Keratinocyte (primary cell): ENCODE data around the gene HCAR2. TPM values are rescaled to one million over a fixed set of nuclear protein-coding genes. Genes with fewer than 3 reads are reported as not detected.

ENCODE experiments used
- DNase-seq: peaks from one replicate; pipeline ENCODE4 v3.0.0-alpha.2; 2011; ENCODE audit warnings: low read depth, missing footprints, low spot score
- FAIRE-seq: peaks from 2 replicates; lab custom pipeline; 2011; peaks lifted over from hg19 to GRCh38; lab: Jason Lieb, UNC
- H2AFZ ChIP-seq: 2 replicates; pipeline ENCODE4 v1.6.0; 2012; ENCODE audit warnings: low read length, control low read depth, inconsistent platforms; ENCODE audit not compliant: control insufficient read depth
- H3K27ac ChIP-seq: 2 replicates; pipeline ENCODE4 v1.5.1; 2011; ENCODE audit warnings: low read length; ENCODE audit not compliant: control insufficient read depth, insufficient read depth
- H3K27me3 ChIP-seq: 3 replicates; pipeline ENCODE4 v1.6.0; 2011; ENCODE audit warnings: low read length; ENCODE audit not compliant: control insufficient read depth, insufficient read depth; ENCODE audit errors: extremely low read depth
- H3K36me3 ChIP-seq, 2 experiments: 2 replicates in 1 of 2; 3 replicates in 1 of 2; pipeline ENCODE4 v1.5.1; 2011; ENCODE audit warnings: low read length in 2 of 2, mild to moderate bottlenecking in 1 of 2; ENCODE audit not compliant: control insufficient read depth in 2 of 2, insufficient read depth in 2 of 2; ENCODE audit errors: extremely low read depth in 1 of 2
- H3K4me1 ChIP-seq: 3 replicates; pipeline ENCODE4 v1.5.1; 2011; ENCODE audit warnings: low read length; ENCODE audit not compliant: control insufficient read depth, insufficient read depth; ENCODE audit errors: extremely low read depth
- H3K4me2 ChIP-seq: 3 replicates; pipeline ENCODE4 v1.6.0; 2011; ENCODE audit warnings: low read depth, low read length; ENCODE audit not compliant: control insufficient read depth, insufficient read depth; ENCODE audit errors: extremely low read depth
- H3K4me3 ChIP-seq, 3 experiments: fragments of 200-600 bp in 1 of 3; sonication (generic) in 1 of 3; 2 replicates in 2 of 3; 3 replicates in 1 of 3; pipeline ENCODE4 v1.5.1; 2011 to 2016; ENCODE audit warnings: low read length in 3 of 3, mild to moderate bottlenecking in 3 of 3, control low read depth in 2 of 3, inconsistent platforms in 1 of 3, low read depth in 1 of 3, mixed read lengths in 1 of 3, mixed run types in 1 of 3, moderate library complexity in 1 of 3; ENCODE audit not compliant: control insufficient read depth in 2 of 3, insufficient read depth in 2 of 3; ENCODE audit errors: extremely low read depth in 1 of 3
- H3K79me2 ChIP-seq: 2 replicates; pipeline ENCODE4 v1.6.0; 2012; ENCODE audit warnings: low read length; ENCODE audit not compliant: control insufficient read depth, insufficient read depth
- H3K9ac ChIP-seq: 3 replicates; pipeline ENCODE4 v1.6.0; 2011; ENCODE audit warnings: low read length; ENCODE audit not compliant: control insufficient read depth, insufficient read depth; ENCODE audit errors: extremely low read depth
- H3K9me1 ChIP-seq: 3 replicates; pipeline ENCODE4 v1.6.0; 2011; ENCODE audit warnings: low read length; ENCODE audit not compliant: control insufficient read depth, insufficient read depth; ENCODE audit errors: extremely low read depth
- H3K9me3 ChIP-seq: 2 replicates; pipeline ENCODE4 v1.5.1; 2012; ENCODE audit warnings: low read depth, low read length; ENCODE audit not compliant: control insufficient read depth
- H4K20me1 ChIP-seq: 3 replicates; pipeline ENCODE4 v1.6.0; 2011; ENCODE audit warnings: low read length; ENCODE audit not compliant: control insufficient read depth, insufficient read depth; ENCODE audit errors: extremely low read depth
- CTCF ChIP-seq, 3 experiments: IDR thresholded peaks in 1 of 3; conservative IDR thresholded peaks in 1 of 3; optimal IDR thresholded peaks in 1 of 3; 2 replicates in 2 of 3; 3 replicates in 1 of 3; pipeline versions ENCODE3 to v1.5.1; 2011; ENCODE audit warnings: low read length in 3 of 3, mild to moderate bottlenecking in 3 of 3, moderate library complexity in 2 of 3, control low read depth in 1 of 3, inconsistent platforms in 1 of 3; ENCODE audit not compliant: insufficient read depth in 2 of 3; ENCODE audit errors: extremely low read depth in 1 of 3
- EZH2 ChIP-seq: IDR thresholded peaks from one replicate; pipeline ENCODE4 v1.6.1; 2012; ENCODE audit warnings: inconsistent platforms, mild to moderate bottlenecking, low read length, moderate library complexity
- dilution Hi-C: fragments of 300-500 bp; cut with MboI; formaldehyde crosslinking; loops from one replicate; pipeline ENCODE4 v1.7.0; 2020; ENCODE audit warnings: low sequenced_read_pairs; ENCODE audit not compliant: extremely low pct_ligation_motif_present
- polyA plus RNA-seq, 5 experiments: library from polyadenylated mRNA; depleted of rRNA in 3 of 5; stranded (reverse) in 3 of 5; stranded (forward) in 1 of 5; unstranded in 1 of 5; fragments of >200 nt; gene quantifications; 1 replicate in 1 of 5; 2 replicates in 3 of 5; 3 replicates in 1 of 5; pipeline versions ENCODE4 v1.2.1 to v1.2.3, GENCODE V29; 2011 to 2012; ENCODE audit warnings: missing spikeins in 2 of 5, low read depth in 1 of 5, low replicate concordance in 1 of 5

HCAR2 gene
- polyA plus RNA-seq, 1 donor (not counting 4 experiments of a cell fraction or from before 2014, with no cell fraction given), result 18.3 TPM

- dilution Hi-C loops, result no loop called here
Measured at GRCh38 chr12:122668268-122668667, 34.9 kb downstream of the HCAR2 start.

GRCh38 chr12:122665759-122666158, 37.4 kb downstream of the HCAR2 start:
- Histone ChIP-seq H3K79me2 (no peaks in the 10 kb centered on the region), H3K27me3 (no peaks in the 10 kb centered on the region), H3K9me3 (no peaks in the 10 kb centered on the region), H2AFZ (no peak overlapping the region), H3K9me1 (no peaks in the 10 kb centered on the region), H3K4me3 (no peak overlapping the region), H3K4me1 (no peaks in the 10 kb centered on the region), H3K4me2 (no peak overlapping the region), H3K9ac (no peak overlapping the region), H3K27ac (no peak overlapping the region), H4K20me1 (no peaks in the 10 kb centered on the region), H3K36me3 (no peaks in the 10 kb centered on the region)
- dilution Hi-C loops, result no loop called here
- no peak for DNase-seq
- no peak for FAIRE-seq
- no peak for TF ChIP-seq CTCF (optimal IDR thresholded peaks at IDR 0.05 in 1 of 3, IDR thresholded peaks at IDR 0.05 in 1 of 3, conservative IDR thresholded peaks at IDR 0.05 in 1 of 3; ENCODE audit: extremely low read depth in 1 of 3, insufficient read depth in 2 of 3, low read length in 3 of 3)
- no peak for TF ChIP-seq EZH2

More at GRCh38 chr12:122668268-122668667, 34.9 kb downstream of the HCAR2 start:
- Histone ChIP-seq H3K36me3 (no peaks in the 10 kb centered on the region), H4K20me1 (no peaks in the 10 kb centered on the region), H3K4me1 (no peaks in the 10 kb centered on the region), H3K4me2 (no peak overlapping the region), H3K4me3 (no peak overlapping the region), H2AFZ (no peak overlapping the region), H3K9me1 (no peaks in the 10 kb centered on the region), H3K27me3 (no peaks in the 10 kb centered on the region), H3K27ac (no peak overlapping the region), H3K9me3 (no peaks in the 10 kb centered on the region), H3K79me2 (no peaks in the 10 kb centered on the region), H3K9ac (no peak overlapping the region)
- FAIRE-seq (no peak), DNase-seq (no peak)
- TF ChIP-seq EZH2, result no peak
- no peak for TF ChIP-seq CTCF (optimal IDR thresholded peaks at IDR 0.05 in 1 of 3, IDR thresholded peaks at IDR 0.05 in 1 of 3, conservative IDR thresholded peaks at IDR 0.05 in 1 of 3; ENCODE audit: extremely low read depth in 1 of 3, insufficient read depth in 2 of 3, low read length in 3 of 3)
